HG03457 (cell line): Measurements from ENCODE around the gene MSRB3.
"Not testable (repeated sequence)": the region's sequence is repeated elsewhere in the genome, so short reads cannot be mapped to it uniquely, and the experiment has no call there.

Experiments
- ATAC-seq: cut with Tn5 transposase; IDR thresholded peaks from one replicate; pipeline ENCODE4 v1.9.1; 2021; ENCODE audit warnings: moderate number of reproducible peaks; ENCODE audit not compliant: unreplicated experiment

MSRB3 gene

GRCh38 chr12:65285532-65285931 is 7.0 kb downstream of the MSRB3 start:
- not testable (repeated sequence) for ATAC-seq

DNA sequence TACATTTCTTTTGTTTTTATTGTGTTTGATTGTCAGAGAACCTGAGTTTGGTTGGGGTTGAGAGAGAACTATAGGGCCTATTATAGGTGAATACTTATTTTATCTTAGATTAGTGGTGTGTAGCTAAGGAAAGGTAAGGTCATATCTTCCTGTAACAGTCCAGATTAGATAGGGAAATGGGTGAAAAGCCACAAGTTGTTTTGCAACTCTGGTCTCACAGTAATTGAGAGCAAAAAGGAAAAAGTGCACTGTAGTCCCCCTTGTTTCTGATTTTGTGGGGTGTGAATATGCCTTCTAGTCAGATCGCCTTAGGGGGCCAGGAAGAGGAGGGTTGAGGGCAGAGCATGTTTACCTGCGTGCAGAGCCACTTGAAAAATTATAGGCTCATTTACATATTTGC is 8.9 kb downstream of the MSRB3 start:
- no peak for ATAC-seq

DNA sequence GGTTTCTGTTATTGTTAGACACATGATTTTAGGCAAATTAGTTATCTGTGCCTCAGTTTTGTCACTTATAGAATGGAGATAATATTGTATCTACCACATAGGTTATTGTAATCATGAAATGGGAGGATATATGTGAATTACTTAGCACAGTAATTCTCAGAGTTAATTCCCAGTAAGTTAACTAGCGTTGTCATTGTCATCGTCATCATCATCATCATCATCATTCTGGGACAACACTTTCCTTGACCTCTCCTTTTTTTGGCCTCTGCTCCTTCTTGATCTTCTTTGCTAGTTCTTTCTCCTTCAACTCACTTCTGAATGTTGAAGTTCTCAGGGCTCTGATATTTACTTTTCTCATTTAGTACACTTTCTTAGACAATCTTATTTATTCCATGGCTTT is 13.8 kb downstream of the MSRB3 start:
- no peak for ATAC-seq

GRCh38 chr12:65293735-65294134 is 15.3 kb downstream of the MSRB3 start:
- no peak for ATAC-seq

DNA sequence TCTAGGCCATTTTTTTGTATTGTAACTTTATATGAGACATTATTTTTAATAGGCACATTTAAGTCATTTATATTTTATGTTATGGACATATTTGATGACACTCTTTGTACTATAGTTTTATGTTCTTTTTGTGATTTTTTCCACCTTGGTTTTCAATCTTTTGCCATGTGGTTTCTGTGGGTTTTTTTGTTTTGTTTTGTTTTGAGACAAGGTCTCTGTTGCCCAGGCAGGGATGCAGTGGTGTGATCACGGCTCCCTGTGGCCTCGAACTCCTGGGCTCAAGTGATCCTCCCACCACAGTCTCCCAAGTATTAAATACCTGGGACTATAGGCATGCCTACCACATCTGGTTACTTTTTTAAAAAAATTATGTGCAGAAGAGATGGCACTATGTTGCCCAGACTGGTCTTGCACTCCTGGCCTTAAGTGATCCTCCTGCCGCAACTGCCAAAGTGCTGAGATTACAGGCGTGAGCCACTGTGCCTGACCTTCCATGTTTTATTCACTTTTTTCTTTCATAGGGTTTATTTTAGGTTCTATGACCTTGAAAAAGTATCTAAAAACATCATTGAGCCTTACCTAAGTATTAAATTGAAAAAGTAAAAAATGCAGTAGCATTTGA is 16.3 kb downstream of the MSRB3 start:
- no peak for ATAC-seq

DNA sequence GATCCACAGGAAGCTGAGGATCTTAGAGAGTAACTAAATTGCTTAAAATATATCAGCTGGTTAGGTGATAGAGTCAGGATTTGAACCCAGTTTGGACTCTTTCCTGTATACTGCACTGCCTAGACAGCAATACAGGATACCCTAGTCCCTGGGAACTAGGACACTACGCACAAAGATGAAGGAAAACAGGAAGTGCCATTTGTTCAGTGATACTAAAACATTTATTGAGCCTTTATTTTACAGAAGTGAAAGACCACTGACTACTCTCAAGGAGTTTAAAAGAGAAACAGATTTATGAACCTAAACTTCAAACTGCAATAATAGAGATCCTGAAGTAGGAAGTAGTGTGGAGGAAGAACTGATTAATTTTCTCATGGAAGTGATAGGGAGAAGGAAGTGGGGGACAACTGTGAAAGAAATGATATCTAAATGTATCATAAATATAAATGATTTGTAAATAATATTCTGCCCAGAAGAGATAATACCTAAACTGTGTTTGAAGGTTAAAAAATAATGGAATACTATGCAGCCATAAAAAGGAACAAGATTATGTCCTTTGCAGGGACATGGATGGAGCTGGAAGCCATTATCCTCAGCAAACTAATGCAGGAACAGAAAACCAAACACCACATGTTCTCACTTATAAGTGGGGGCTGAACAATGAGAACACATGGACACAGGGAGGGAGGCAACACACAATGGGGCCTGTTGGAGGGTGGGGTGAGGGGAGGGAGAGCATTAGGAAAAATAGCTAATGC is 18.2 kb downstream of the MSRB3 start:
- ATAC-seq = no peak

- ATAC-seq = no peak
Measured at GRCh38 chr12:65300097-65300496, 21.6 kb downstream of the MSRB3 start.

GRCh38 chr12:65300679-65301349 is 22.3 kb downstream of the MSRB3 start:
- ATAC-seq = no peak

GRCh38 chr12:65302891-65303290 is 24.4 kb downstream of the MSRB3 start:
- no peak for ATAC-seq

GRCh38 chr12:65305346-65305950 is 27.0 kb downstream of the MSRB3 start:
- ATAC-seq = no peak

GRCh38 chr12:65306366-65307168 is 28.1 kb downstream of the MSRB3 start:
- ATAC-seq = no peak

GRCh38 chr12:65307169-65307501 is 28.7 kb downstream of the MSRB3 start:
- ATAC-seq = no peak

DNA sequence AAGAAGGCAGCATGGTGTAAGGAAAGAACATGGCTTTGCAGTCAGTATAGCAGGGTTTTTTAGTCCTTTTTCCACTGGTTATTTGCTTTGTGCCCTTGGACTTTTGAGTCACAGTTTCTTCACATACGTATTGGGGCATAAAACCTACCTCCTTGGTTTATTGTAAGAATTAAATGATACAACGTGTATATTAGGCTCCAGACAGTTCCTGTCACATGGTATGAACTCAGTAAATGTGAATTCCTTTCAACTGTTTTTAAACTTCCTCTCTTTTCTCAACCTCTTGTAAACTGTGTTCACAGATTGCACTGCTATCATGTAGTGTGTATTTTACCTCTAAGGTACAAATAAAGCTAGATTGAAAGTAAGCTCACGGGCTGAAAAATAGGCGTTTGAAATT is 29.5 kb downstream of the MSRB3 start:
- ATAC-seq = no peak

DNA sequence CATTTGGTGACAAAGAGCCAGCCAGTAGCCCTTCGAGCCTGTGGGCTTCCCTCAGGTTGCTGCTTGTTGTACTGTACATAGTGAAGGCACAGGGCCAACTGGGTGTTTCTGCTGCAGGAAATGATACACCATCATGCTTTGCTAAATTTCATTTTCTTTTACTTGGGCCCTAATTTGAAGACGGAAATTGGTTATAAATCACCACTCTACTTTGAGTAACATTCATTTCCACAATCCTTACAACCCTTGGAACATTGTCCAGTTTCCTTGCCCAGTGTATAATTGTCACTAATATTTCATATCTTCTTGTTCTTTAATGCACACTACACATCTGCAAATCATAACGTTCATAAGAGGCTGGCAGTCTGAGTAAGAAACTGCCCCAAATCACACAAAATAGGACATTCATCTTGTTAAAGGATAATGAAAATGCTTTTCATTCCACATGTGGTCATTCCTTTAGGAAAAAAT is 30.2 kb downstream of the MSRB3 start:
- no peak for ATAC-seq

DNA sequence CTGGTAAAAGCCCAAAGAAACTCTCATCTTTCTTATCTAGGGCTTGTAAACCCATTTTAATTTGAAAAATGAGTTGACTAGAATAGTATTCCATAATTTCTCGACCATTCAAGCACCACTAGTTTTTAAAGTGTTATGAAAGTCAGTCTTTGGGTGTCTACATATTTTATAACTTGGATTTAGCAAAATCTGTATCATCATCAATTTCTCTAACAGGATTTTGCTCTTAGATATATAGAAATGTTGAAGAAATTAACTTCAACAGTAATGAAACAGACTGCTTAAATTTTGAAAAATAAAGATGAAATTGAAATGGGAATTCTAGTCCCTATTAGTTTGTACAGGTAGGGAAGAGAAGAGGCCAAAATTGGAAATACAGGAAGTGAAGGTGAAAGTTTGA is 32.8 kb downstream of the MSRB3 start:
- no peak for ATAC-seq

- no peak for ATAC-seq
Measured at GRCh38 chr12:65313719-65314317, 35.3 kb downstream of the MSRB3 start.

GRCh38 chr12:65315238-65315637 is 36.8 kb downstream of the MSRB3 start:
- ATAC-seq = not testable (repeated sequence)

DNA sequence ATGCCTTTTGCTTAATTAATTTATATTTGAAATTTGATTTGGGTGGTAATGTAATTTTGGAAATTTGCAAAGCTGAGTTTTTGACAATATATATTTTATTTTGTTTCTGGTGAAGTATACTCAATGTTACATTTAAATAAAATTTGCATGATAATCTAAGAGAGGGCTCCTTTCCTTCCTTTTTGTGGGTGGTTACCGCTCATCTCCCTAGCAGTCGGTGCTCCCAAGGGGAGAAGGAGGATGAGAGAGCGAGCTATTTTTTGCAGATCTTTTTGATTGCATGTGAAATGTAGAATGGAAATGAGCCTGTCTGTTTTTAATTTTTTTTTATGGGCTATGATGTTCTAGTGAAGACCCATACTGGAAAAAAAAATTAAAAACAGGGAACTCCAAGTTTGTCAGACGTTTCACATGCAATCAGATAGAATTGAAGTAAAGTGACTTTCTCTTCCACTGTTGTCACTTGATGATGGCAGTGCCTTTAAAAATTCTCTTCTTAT is 39.8 kb downstream of the MSRB3 start:
- no peak for ATAC-seq

DNA sequence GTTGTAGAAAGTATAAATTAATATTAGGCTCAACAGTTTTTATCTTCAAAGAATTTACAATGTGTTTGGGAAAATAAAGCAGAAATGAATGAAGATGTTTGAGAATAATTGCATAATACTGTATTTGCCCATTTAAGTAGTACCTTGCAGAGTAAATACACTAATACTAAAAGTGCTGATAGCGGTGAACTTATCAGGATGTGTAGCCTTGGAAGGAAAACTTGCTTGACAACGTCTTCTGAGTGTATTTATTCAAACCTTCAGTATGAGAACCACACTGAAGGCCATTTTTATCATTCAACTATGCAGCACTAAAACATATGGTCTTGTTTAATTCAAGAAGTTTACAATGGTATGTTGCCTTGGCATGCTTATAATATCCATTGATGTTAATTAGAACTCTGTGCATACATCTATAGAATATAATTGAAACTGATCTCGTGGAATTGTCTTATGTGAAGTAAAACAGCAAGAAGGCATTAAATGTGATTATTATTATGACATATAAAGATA is 41.3 kb downstream of the MSRB3 start:
- no peak for ATAC-seq

DNA sequence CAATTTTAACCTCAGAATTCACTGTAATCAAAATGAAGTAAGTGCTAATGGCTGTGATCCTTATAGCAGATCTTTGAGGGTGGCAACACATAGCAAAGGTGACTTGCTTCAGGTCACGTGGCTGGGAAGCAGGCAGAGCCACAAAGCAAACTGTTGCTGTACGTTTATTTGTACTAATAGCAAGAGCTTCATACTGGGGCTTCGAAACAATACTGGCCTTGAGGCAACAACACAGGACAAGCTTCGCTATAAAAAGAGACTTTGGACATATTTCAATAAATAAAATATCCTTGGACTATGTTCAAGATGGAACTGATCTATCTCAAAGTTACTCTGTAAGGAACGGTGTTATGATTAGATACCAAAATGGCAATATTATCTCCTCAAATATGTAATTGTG is 44.6 kb downstream of the MSRB3 start:
- no peak for ATAC-seq
